Superior temporal gyrus (tissue), 1 donor: ENCODE measurements around the gene PDE6G.
A peak's percentile ranks its signal among the peaks of the same experiment; 100 is the strongest.
"Not testable (repeated sequence)": the region's sequence is repeated elsewhere in the genome, so short reads cannot be mapped to it uniquely, and the experiment has no call there.

Experiments used
- DNase-seq: peaks from one replicate; pipeline ENCODE4 v3.0.0-alpha.2; 2016; ENCODE audit errors: extremely low spot score

The PDE6G gene

GRCh38 chr17:81635431-81635830 lies 20.9 kb downstream of the PDE6G start:
- DNase-seq: no peak

GRCh38 chr17:81631482-81631881 lies 24.9 kb downstream of the PDE6G start:
- DNase-seq: no peak

GRCh38 chr17:81630274-81630673 lies 26.1 kb downstream of the PDE6G start:
- DNase-seq: no peak

DNA sequence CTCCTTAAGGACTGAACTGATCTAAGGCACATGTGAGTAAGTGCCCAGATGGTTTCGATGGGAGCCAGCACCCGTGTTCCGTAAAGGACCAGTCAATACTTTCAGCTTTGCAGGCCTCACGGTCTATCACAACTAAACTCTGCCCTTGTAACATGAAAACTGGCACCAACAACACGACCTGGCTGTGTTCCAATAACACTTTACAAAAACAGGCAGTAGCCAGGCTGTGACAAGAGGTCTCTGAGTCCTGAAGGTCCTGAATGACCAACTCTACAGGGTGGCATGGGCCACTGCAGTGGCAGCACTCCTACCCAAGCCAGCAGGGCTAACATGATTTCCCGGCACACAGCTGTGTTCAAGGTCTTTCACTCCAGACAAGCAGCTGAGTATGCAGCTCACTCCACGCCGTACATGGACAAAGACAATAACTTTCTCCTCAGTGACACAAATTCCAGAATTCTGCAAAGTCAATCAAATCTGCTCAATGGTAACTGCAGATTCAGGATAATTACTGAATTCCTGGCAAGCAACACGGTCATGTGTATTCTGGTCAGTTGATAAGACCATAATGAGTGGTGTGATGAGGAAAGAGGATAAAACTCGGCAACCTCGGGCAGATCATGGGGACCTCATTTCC lies 34.7 kb downstream of the PDE6G start:
- DNase-seq: no peak

DNA sequence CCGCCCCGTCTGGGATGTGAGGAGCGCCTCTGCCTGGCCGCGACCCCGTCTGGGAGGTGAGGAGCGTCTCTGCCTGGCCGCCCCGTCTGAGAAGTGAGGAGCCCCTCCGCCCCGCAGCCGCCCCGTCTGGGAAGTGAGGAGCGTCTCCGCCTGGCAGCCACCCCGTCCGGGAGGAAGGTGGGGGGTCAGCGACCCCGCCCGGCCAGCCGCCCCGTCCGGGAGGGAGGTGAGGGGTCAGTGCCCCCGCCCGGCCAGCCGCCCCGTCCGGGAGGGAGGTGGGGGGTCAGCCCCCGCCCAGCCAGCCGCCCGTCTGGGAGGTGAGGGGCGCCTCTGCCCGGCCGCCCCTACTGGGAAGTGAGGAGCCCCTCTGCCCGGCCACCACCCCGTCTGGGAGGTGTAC lies 38.0 kb downstream of the PDE6G start:
- DNase-seq: not testable (repeated sequence)

DNA sequence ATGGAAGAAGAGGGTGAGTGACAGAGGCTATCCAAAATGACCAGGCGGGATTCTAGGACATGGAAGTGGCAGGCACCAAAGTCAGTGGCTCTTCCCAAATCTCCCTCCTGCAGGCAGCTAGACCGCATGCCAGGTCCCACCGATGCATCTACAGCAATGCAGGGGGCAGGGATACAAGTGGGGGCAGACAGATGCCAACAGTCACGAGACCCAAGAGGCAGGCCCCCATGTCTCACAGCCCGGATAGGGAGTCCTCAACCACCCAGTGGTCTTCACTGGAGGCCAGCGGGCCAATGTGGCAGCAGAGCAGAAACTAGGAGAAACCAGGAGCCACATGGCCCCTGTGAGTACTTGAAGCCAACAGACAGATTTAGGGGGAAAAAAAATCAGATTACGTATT lies 39.5 kb downstream of the PDE6G start:
- DNase-seq: no peak

GRCh38 chr17:81615401-81615930 lies 40.9 kb downstream of the PDE6G start:
- DNase-seq: no peak

DNA sequence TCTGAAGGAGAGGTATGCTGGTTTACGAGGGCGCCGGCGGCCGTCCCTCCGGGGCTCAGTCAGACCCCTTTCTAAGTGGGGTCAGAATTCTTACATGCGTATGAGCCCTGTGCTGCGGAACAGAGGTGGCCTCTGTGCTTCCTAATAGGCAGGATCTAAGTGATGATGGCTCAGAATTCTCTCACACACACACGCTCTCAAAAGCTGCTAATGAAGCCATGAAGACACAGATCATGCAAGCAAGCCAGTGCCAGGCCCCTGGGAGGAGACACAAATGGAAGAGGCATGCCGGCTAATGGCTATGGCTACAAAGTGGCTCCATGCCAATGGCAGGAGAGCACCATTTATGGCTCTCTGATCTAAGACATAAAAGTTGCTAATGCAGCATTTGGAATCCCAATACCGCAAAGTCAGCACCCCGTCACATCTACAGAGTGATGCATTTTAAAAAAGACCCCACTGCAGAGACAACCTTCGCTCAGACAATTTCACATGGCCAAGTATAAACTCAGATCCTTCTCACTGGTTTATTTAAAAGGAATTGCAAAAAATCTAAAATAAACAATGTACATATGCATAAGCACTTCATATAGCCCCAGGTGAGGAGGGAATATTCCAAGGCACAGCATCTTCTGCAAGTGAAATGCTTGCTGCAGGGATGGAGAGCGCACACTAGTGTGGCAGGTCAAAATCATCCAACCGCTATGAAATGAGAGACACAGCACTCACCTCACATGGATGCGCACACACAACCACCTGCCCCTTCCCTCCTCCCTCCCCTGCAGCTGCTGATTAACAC lies 44.0 kb downstream of the PDE6G start:
- DNase-seq: no peak

GRCh38 chr17:81609541-81610311 lies 46.6 kb downstream of the PDE6G start:
- no peak for DNase-seq

DNA sequence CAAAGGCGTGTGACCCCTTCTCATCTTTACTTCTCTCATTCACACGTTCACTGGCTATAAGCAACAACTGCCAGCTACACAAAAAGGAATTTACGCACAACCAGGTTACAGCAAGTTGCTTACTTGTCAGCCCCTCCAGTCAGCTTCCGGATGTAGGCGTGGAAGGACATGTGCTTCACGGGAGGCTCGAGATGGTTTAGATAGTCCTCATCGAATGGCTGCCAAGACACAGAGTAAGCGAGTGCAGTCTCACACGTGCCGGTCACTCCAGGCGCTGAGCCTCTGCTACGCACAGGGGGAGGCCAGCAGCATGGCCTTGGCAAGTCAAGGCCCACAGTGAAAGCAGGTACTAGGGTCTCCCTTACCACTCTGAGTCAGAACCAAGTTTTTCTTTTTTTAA lies 47.7 kb downstream of the PDE6G start:
- no peak for DNase-seq

DNA sequence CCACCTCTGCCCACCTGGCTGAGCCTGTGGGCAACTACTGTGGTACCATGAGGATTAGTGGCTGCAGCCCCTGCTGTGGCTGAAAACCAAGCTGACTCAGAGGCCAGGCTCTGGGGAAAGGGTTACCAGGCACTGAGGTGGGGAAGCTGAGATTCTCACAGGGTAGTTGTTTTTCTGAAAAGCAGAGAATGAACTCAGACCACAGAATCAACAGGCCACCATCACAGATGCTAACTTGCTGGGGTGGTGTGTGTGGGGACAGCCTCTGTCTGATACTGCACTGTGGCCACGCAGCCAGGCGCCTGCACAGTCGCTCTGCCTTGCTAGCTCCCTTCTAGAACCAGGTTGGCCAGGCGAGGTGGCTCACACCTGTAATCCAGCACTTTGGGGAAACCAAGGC lies 48.3 kb downstream of the PDE6G start:
- no peak for DNase-seq

DNA sequence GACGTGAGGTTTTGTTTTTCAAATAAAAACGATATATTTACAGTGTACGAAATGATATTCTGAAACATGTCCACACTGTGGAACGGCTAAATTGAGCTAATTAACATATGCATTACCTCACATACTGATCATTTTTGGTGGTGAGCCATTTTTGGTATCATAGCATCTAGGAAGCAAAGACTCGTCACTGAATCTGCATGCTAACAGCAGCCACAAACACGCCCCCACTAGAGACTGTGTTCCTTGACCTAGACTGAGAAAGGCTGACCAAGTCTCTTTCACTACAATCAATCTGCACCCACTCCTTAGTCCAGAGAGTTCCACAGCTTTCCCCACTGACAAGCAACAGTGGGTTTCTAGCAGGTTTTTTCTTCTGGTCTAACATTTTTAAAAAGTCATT lies 48.9 kb downstream of the PDE6G start:
- DNase-seq: no peak

DNA sequence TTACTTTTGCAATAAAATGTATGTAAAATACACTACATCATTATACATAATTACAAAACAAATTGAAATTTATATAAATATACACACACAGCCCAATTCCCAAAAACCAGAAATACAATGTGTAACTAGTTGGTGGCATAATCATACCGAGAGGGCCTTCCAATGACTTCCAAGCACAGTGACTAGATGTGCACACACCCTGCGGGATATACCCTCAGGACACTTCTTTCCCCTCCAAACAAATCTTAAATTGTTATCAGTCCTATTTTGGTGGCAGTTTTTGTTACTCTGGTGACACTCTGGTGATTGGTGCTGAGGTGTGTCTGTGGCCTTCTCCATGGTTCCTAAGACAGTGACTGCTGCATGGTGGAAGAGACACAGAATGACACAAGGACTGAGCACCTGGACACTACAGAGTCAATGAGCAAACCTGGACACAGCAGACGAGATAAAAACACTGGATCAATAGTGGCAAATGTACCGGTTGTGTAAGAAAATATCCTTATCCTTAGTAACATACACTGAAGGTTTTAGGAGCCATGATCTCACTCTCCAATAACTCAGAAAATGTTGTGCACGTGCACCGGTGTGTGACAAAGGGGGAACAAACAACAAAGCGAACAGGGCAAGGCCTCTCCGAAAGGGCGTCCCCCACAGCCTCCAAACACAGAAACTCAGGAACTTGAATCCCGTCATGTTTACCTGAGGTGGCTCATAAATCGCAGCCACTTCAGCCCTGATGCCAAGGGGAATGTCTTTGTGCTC lies 52.3 kb downstream of the PDE6G start:
- DNase-seq: no peak

GRCh38 chr17:81601525-81602120 lies 54.7 kb downstream of the PDE6G start:
- DNase-seq: peak; percentile 83
